ENCODE data around the gene XG. TPM values are rescaled to one million over a fixed set of nuclear protein-coding genes. Genes with fewer than 3 reads are reported as not detected.

The XG gene
- total RNA-seq, 4 donors from 2014 or later, result 0.76 TPM; not detected in 3

DNA sequence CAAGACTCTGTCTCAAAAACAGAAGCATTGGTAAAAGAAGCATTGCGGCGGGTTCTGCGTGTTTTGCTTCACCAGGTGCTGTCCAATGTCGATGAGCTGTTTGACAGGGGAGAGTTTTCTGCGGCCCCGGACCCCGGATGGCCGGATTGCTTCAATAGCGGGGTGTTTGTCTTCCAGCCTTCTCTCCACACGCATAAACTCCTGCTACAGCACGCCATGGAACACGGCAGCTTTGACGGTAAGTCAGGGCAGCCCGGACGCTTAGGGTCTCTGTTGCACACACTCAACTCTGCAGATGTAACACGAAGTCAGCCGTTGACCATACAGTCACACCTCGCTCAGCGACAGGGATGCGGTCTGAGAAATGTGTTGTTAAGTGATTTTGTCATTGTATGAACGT is 103.1 kb downstream of the XG start:
- TF ChIP-seq POLR2A (IDR thresholded peaks at IDR 0.05), result no peak
- TF ChIP-seq, protein P1, sequence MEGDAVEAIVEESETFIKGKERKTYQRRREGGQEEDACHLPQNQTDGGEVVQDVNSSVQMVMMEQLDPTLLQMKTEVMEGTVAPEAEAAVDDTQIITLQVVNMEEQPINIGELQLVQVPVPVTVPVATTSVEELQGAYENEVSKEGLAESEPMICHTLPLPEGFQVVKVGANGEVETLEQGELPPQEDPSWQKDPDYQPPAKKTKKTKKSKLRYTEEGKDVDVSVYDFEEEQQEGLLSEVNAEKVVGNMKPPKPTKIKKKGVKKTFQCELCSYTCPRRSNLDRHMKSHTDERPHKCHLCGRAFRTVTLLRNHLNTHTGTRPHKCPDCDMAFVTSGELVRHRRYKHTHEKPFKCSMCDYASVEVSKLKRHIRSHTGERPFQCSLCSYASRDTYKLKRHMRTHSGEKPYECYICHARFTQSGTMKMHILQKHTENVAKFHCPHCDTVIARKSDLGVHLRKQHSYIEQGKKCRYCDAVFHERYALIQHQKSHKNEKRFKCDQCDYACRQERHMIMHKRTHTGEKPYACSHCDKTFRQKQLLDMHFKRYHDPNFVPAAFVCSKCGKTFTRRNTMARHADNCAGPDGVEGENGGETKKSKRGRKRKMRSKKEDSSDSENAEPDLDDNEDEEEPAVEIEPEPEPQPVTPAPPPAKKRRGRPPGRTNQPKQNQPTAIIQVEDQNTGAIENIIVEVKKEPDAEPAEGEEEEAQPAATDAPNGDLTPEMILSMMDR (IDR thresholded peaks at IDR 0.05), result no peak
- no peaks in the 10 kb centered on the region for H3K4me1 ChIP-seq
- H3K36me3 ChIP-seq, result no peaks in the 10 kb centered on the region
- no peak overlapping the region for H3K27ac ChIP-seq
- no peak for DNase-seq
- no peaks in the 10 kb centered on the region for H3K27me3 ChIP-seq
- intact Hi-C loops (cut with DNase I; ENCODE audit: low total_unique reads), result no loop called here
- no peak overlapping the region for H3K4me3 ChIP-seq
- no peaks in the 10 kb centered on the region for H3K9me3 ChIP-seq

DNA sequence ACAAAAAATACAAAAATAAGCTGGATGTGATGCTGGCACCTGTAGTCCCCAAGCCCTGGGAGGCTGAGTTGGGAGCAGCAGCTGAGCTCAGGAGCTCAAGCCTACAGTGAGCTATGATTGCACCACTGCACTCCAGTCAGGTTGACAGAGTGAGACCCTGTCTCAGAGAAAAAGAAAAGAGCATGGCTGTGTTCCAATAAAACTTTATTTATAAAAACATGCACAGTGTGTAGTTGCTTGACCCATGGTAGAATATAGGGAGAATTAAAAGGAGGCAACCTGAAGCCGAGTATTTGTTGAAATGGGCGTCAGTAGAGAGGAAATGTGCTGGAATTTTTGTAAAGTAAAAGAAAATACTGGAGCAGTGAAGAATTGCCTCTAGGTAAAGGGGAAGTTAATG is 103.9 kb downstream of the XG start:
- no peak overlapping the region for H3K27ac ChIP-seq
- no peaks in the 10 kb centered on the region for H3K9me3 ChIP-seq
- intact Hi-C loops (cut with DNase I; ENCODE audit: low total_unique reads), result no loop called here
- H3K36me3 ChIP-seq, result no peaks in the 10 kb centered on the region
- H3K4me1 ChIP-seq, result no peaks in the 10 kb centered on the region
- TF ChIP-seq, protein P1 (IDR thresholded peaks at IDR 0.05), result no peak
- no peak for TF ChIP-seq POLR2A (IDR thresholded peaks at IDR 0.05)
- no peak for DNase-seq
- H3K4me3 ChIP-seq, result no peak overlapping the region
- no peaks in the 10 kb centered on the region for H3K27me3 ChIP-seq

DNA sequence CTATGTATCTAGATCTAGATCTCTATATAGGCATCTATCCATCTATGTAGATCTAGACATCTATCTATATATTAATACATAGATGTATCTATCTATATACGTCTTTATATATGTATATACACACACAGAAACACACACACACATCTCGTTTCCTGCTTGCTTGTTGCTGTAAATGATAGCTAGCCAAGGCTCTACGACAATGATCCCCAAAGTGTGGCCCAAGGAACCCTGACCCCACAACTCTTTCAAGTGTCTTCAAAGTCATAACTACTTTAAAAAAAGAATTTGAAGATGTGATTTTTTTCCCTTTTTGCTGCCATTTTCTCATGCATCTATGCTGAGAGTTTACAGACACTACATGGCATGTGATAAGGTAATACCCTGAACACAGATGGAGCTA is 105.7 kb downstream of the XG start:
- DNase-seq, result no peak
- no peak overlapping the region for H3K27ac ChIP-seq
- no peaks in the 10 kb centered on the region for H3K36me3 ChIP-seq
- no peaks in the 10 kb centered on the region for H3K9me3 ChIP-seq
- H3K27me3 ChIP-seq, result no peaks in the 10 kb centered on the region
- H3K4me1 ChIP-seq, result no peaks in the 10 kb centered on the region
- intact Hi-C loops (cut with DNase I; ENCODE audit: low total_unique reads), result no loop called here
- no peak overlapping the region for H3K4me3 ChIP-seq
- TF ChIP-seq POLR2A (IDR thresholded peaks at IDR 0.05), result no peak
- TF ChIP-seq, protein P1 (IDR thresholded peaks at IDR 0.05), result no peak

DNA sequence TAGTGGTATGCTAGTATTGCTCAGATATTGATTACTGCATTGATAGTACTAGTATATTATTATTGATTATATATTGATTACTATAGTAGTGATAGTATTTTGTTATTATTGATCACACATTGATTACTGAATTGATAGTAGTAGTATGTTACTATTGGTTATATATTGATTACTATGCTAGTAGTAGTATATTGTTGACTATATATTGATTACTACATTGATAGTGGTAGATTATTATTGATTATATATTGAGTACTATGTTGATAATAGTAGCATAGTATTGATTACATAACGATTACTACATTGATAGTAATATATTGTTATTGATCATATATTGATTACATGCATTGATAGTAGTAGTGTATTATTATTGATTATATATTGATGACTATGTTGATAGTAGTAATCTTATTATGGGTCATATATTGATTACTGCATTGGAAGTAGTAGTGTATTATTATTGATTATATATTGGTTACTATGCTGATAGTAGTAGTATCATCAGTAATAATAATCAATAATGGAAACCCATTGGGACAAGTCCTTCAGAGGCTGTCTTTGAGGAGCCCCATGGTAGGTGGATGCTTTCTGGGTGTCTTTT is 107.5 kb downstream of the XG start:
- no peaks in the 10 kb centered on the region for H3K36me3 ChIP-seq
- no peak overlapping the region for H3K4me3 ChIP-seq
- no peaks in the 10 kb centered on the region for H3K4me1 ChIP-seq
- intact Hi-C loops (cut with DNase I; ENCODE audit: low total_unique reads), result no loop called here
- H3K27me3 ChIP-seq, result no peaks in the 10 kb centered on the region
- H3K9me3 ChIP-seq, result no peaks in the 10 kb centered on the region
- TF ChIP-seq, protein P1 (IDR thresholded peaks at IDR 0.05), result no peak
- no peak for TF ChIP-seq POLR2A (IDR thresholded peaks at IDR 0.05)
- no peak overlapping the region for H3K27ac ChIP-seq
- no peak for DNase-seq

DNA sequence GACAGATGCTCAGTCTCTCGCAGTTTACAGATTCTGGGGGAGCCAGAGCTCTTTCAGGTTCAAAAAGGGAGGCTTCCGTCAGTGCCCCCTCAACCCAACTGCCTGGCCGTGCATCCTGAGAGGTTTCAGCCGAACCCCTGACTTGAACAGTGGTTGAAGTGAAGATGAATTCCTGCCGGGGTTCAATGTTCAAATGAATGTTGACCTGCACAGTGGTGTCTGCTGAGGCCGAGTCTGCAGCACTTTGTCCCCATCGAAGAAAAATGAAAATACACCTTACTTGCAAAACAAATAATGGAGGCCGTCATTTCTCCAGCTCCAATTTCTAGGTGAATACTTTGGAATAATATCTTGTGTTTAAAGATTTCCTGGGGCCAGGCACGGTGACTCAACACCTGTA is 110.6 kb downstream of the XG start:
- Histone ChIP-seq H3K9me3 (no peaks in the 10 kb centered on the region), H3K36me3 (no peaks in the 10 kb centered on the region), H3K27me3 (no peaks in the 10 kb centered on the region), H3K4me1 (no peaks in the 10 kb centered on the region), H3K4me3 (no peak overlapping the region), H3K27ac (no peak overlapping the region)
- intact Hi-C loops (cut with DNase I; ENCODE audit: low total_unique reads), result no loop called here
- TF ChIP-seq, protein P1 (IDR thresholded peaks at IDR 0.05), result no peak
- TF ChIP-seq POLR2A (IDR thresholded peaks at IDR 0.05), result no peak
- DNase-seq, result no peak
